H1 (cell line): ENCODE measurements around the gene GRIFIN. TPM values are rescaled to one million over a fixed set of nuclear protein-coding genes. Genes with fewer than 3 reads are reported as not detected.

ENCODE experiments used
- CTCF ChIA-PET: fragments of 300-600 bp; sonication (Branson Sonifier 250); formaldehyde crosslinking; loops from one replicate; lab custom pipeline; 2021; ENCODE audit not compliant: partially characterized antibody; lab: Charles Lee
- POLR2A ChIA-PET: fragments of 300-600 bp; sonication (Branson Sonifier 250); formaldehyde crosslinking; loops from one replicate; lab custom pipeline; 2021; ENCODE audit warnings: inconsistent platforms; ENCODE audit not compliant: partially characterized antibody; lab: Charles Lee
- DNase-seq, 2 experiments: peaks; one replicate each; pipeline versions ENCODE4 v3.0.0 to v3.0.0-alpha.2; 2010 to 2022; ENCODE audit warnings: low spot score in 2 of 2, low read depth in 1 of 2, mixed read lengths in 1 of 2
- FAIRE-seq: peaks from 2 replicates; lab custom pipeline; 2011; peaks lifted over from hg19 to GRCh38; lab: Jason Lieb, UNC
- H2AFZ ChIP-seq: 2 replicates; pipeline ENCODE4 v1.8.1; 2012; ENCODE audit warnings: low read length, inconsistent platforms
- H2AK5ac ChIP-seq: 2 replicates; pipeline ENCODE4 v1.6.1; 2013; ENCODE audit warnings: low read depth, low read length
- H2BK120ac ChIP-seq: replicated peaks from 2 replicates; pipeline ENCODE3; 2013; ENCODE audit warnings: low read depth, low read length, inconsistent platforms
- H2BK12ac ChIP-seq: 2 replicates; pipeline ENCODE4 v1.6.1; 2013; ENCODE audit warnings: low read depth, low read length
- H2BK15ac ChIP-seq: 2 replicates; pipeline ENCODE4 v1.6.1; 2013; ENCODE audit warnings: low read length
- H2BK20ac ChIP-seq: 2 replicates; pipeline ENCODE4 v1.6.1; 2013; ENCODE audit warnings: low read length
- H2BK5ac ChIP-seq: 2 replicates; pipeline ENCODE4 v1.6.1; 2013; ENCODE audit warnings: low read depth, low read length
- H3K14ac ChIP-seq: 2 replicates; pipeline ENCODE4 v1.6.1; 2013; ENCODE audit warnings: inconsistent platforms; ENCODE audit not compliant: insufficient read length
- H3K18ac ChIP-seq: 2 replicates; pipeline ENCODE4 v1.6.1; 2013; ENCODE audit warnings: low read length; ENCODE audit errors: extremely low read depth
- H3K23ac ChIP-seq: 2 replicates; pipeline ENCODE4 v1.6.1; 2013; ENCODE audit warnings: inconsistent platforms; ENCODE audit not compliant: insufficient read length
- H3K23me2 ChIP-seq: 2 replicates; pipeline ENCODE4 v1.6.1; 2013; ENCODE audit warnings: low read depth, low read length
- H3K27ac ChIP-seq: 2 replicates; pipeline ENCODE4 v1.6.1; 2011; ENCODE audit warnings: low read depth, low read length, inconsistent platforms
- H3K27me3 ChIP-seq, 4 experiments: replicated peaks in 1 of 4; 1 replicate in 1 of 4; 2 replicates in 3 of 4; pipeline versions ENCODE4 v1.6.1 to v1.8.1; 2011 to 2013; ENCODE audit warnings: low read length in 3 of 4, mild to moderate bottlenecking in 3 of 4, inconsistent platforms in 2 of 4, mixed read lengths in 2 of 4, moderate library complexity in 1 of 4; ENCODE audit not compliant: control insufficient read depth in 3 of 4, insufficient read depth in 3 of 4; ENCODE audit errors: extremely low read depth in 1 of 4
- H3K36me3 ChIP-seq, 4 experiments: 2 replicates each; pipeline versions ENCODE4 v1.6.1 to v1.8.1; 2011 to 2013; ENCODE audit warnings: mild to moderate bottlenecking in 4 of 4, low read length in 3 of 4, moderate library complexity in 2 of 4, control low read depth in 1 of 4, inconsistent platforms in 1 of 4; ENCODE audit not compliant: insufficient read depth in 4 of 4, control insufficient read depth in 2 of 4
- H3K4ac ChIP-seq: replicated peaks from 2 replicates; pipeline ENCODE3; 2013; ENCODE audit warnings: low read length, low read depth, mixed read lengths, inconsistent platforms; ENCODE audit not compliant: insufficient read length
- H3K4me1 ChIP-seq, 4 experiments: replicated peaks in 1 of 4; 1 replicate in 1 of 4; 2 replicates in 3 of 4; pipeline versions ENCODE4 v1.6.1 to v1.8.1; 2011 to 2013; ENCODE audit warnings: low read length in 3 of 4, inconsistent platforms in 2 of 4, mixed read lengths in 1 of 4; ENCODE audit not compliant: insufficient read depth in 4 of 4, control insufficient read depth in 3 of 4
- H3K4me2 ChIP-seq, 2 experiments: 2 replicates each; pipeline versions ENCODE4 v1.6.1 to v1.8.1; 2011 to 2013; ENCODE audit warnings: low read depth in 2 of 2, low read length in 2 of 2, control low read depth in 1 of 2, inconsistent platforms in 1 of 2, mild to moderate bottlenecking in 1 of 2; ENCODE audit not compliant: insufficient read depth in 1 of 2
- H3K4me3 ChIP-seq, 4 experiments: fragments of 200-600, 300-600 bp in 1 of 4; sonication (generic), shearing (Covaris generic), sonication (Bioruptor Twin) in 1 of 4; 2 replicates each; pipeline versions ENCODE4 v1.5.1 to v1.8.1; 2011 to 2016; ENCODE audit warnings: low read length in 4 of 4, low read depth in 3 of 4, control low read depth in 2 of 4, inconsistent platforms in 2 of 4, mild to moderate bottlenecking in 2 of 4, mixed read lengths in 1 of 4, moderate library complexity in 1 of 4; ENCODE audit not compliant: insufficient read depth in 2 of 4; ENCODE audit errors: extremely low read depth in 1 of 4
- H3K56ac ChIP-seq: replicated peaks from 2 replicates; pipeline ENCODE3; 2013; ENCODE audit warnings: low read depth, mild to moderate bottlenecking, mixed read lengths, low read length, inconsistent platforms; ENCODE audit not compliant: insufficient read length
- H3K79me1 ChIP-seq: 2 replicates; pipeline ENCODE4 v1.6.1; 2013; ENCODE audit warnings: low read depth, low read length, control low read depth
- H3K79me2 ChIP-seq, 2 experiments: 2 replicates each; pipeline versions ENCODE4 v1.6.1 to v1.8.1; 2012 to 2013; ENCODE audit warnings: low read length in 2 of 2, mild to moderate bottlenecking in 2 of 2, inconsistent platforms in 1 of 2; ENCODE audit not compliant: insufficient read depth in 2 of 2, control insufficient read depth in 1 of 2
- H3K9ac ChIP-seq, 4 experiments: replicated peaks in 1 of 4; 1 replicate in 1 of 4; 2 replicates in 3 of 4; pipeline versions ENCODE4 v1.6.1 to v1.8.1; 2011 to 2013; ENCODE audit warnings: low read depth in 3 of 4, low read length in 3 of 4, control low read depth in 2 of 4, mild to moderate bottlenecking in 2 of 4, moderate library complexity in 2 of 4, inconsistent platforms in 1 of 4; ENCODE audit errors: extremely low read depth in 1 of 4
- H3K9me3 ChIP-seq, 2 experiments: 2 replicates each; pipeline versions ENCODE4 v1.6.1 to v1.8.1; 2012 to 2013; ENCODE audit warnings: mild to moderate bottlenecking in 2 of 2, moderate library complexity in 2 of 2, control low read depth in 1 of 2, inconsistent platforms in 1 of 2, low read depth in 1 of 2, low read length in 1 of 2, mixed read lengths in 1 of 2; ENCODE audit not compliant: insufficient read depth in 2 of 2
- H4K20me1 ChIP-seq, 2 experiments: replicated peaks in 1 of 2; 2 replicates each; pipeline versions ENCODE3 to v1.8.1; 2011 to 2013; ENCODE audit warnings: inconsistent platforms in 2 of 2, low read length in 2 of 2, mild to moderate bottlenecking in 1 of 2; ENCODE audit not compliant: insufficient read depth in 2 of 2, control insufficient read depth in 1 of 2
- H4K5ac ChIP-seq: 2 replicates; pipeline ENCODE4 v1.6.1; 2013; ENCODE audit warnings: low read length, low read depth, mixed read lengths, inconsistent platforms; ENCODE audit not compliant: insufficient read length
- H4K8ac ChIP-seq: 2 replicates; pipeline ENCODE4 v1.8.0; 2013; ENCODE audit warnings: mild to moderate bottlenecking, moderate library complexity, low read length, inconsistent platforms; ENCODE audit not compliant: insufficient read depth; ENCODE audit errors: extremely low read depth
- H4K91ac ChIP-seq: replicated peaks from 2 replicates; pipeline ENCODE3; 2013; ENCODE audit warnings: low read length, mixed read lengths, inconsistent platforms; ENCODE audit not compliant: insufficient read length
- E2F6 ChIP-seq: IDR thresholded peaks from 2 replicates; pipeline ENCODE4 v1.6.1; 2012; ENCODE audit warnings: inconsistent platforms
- KDM4A ChIP-seq: IDR thresholded peaks from one replicate; pipeline ENCODE4 v1.7.1; 2012; ENCODE audit warnings: low read depth, mild to moderate bottlenecking, moderate library complexity, low read length, inconsistent platforms; ENCODE audit not compliant: severe bottlenecking
- RBBP5 ChIP-seq: IDR thresholded peaks from 2 replicates; pipeline ENCODE4 v1.7.1; 2012; ENCODE audit warnings: low read depth, mild to moderate bottlenecking, inconsistent platforms, low read length, moderate library complexity, borderline replicate concordance
- SAP30 ChIP-seq: fragments of 300-600 bp; sonication (generic); IDR thresholded peaks from 2 replicates; pipeline ENCODE4 v1.7.1; 2012; ENCODE audit warnings: low read length, moderate library complexity, mild to moderate bottlenecking, inconsistent platforms; ENCODE audit not compliant: insufficient read depth, insufficient replicate concordance
- SIN3A ChIP-seq, 2 experiments: IDR thresholded peaks in 1 of 2; conservative IDR thresholded peaks in 1 of 2; 2 replicates each; pipeline ENCODE4 v1.6.1; 2011 to 2012; ENCODE audit warnings: low read length in 2 of 2, improper control_type of control experiment in 1 of 2, low read depth in 1 of 2, mild to moderate bottlenecking in 1 of 2
- USF2 ChIP-seq: IDR thresholded peaks from 2 replicates; pipeline ENCODE4 v1.6.1; 2011; ENCODE audit warnings: low read length, improper control_type of control experiment
- WGBS, 2 experiments: shearing (Covaris generic) in 1 of 2; methylation state at CpG; one replicate each; pipeline versions ENCODE4 v1.1.6 to v1.1.7; 2013 to 2015; ENCODE audit warnings: low lambda C conversion rate in 2 of 2, mixed read lengths in 2 of 2, inconsistent platforms in 1 of 2, low coverage in 1 of 2, missing lambda C conversion rate in 1 of 2; ENCODE audit not compliant: insufficient replicate concordance in 2 of 2, insufficient coverage in 1 of 2, insufficient read length in 1 of 2; ENCODE audit errors: extremely low coverage in 1 of 2, missing lambda C conversion rate in 1 of 2; 5-methylcytosine and 5-hydroxymethylcytosine counted together
- polyA plus RNA-seq, 7 experiments: library from polyadenylated mRNA; depleted of rRNA in 3 of 7; stranded (reverse) in 5 of 7; unstranded in 2 of 7; fragments of >200 nt in 5 of 7; fragments of 200-250 nt in 2 of 7; gene quantifications; 1 replicate in 5 of 7; 2 replicates in 1 of 7; 4 replicates in 1 of 7; pipeline versions ENCODE4 v1.2.1 to v1.2.3, GENCODE V29; 2011 to 2013; ENCODE audit warnings: missing spikeins in 2 of 7, mixed read lengths in 2 of 7
- total RNA-seq: library from RNA; stranded (reverse); fragmentation: NEBNext Ultra II Directional; extraction: Animal tissue kit (Norgen Biotek cat#: 25700); gene quantifications from 2 replicates; pipeline ENCODE4 v1.2.1, GENCODE V29; 2021

The GRIFIN gene
- total and polyA plus RNA-seq, 2 of the 8 experiments (the other 6 are each of a cell fraction or from before 2014, with no cell fraction given): not detected

GRCh38 chr7:2460188-2460587 lies 16.0 kb downstream of the GRIFIN start:
- DNase-seq: no peak
- no peaks in the 10 kb centered on the region for H3K23me2 ChIP-seq
- no peak overlapping the region for H2BK15ac ChIP-seq
- no peak overlapping the region for H2AK5ac ChIP-seq
- H2BK5ac ChIP-seq: no peak overlapping the region
- H3K4me3 ChIP-seq: no peak overlapping the region
- no peak overlapping the region for H3K9ac ChIP-seq
- TF ChIP-seq SIN3A (conservative IDR thresholded peaks at IDR 0.05 in 1 of 2, IDR thresholded peaks at IDR 0.05 in 1 of 2; ENCODE audit: low read depth in 1 of 2, low read length in 2 of 2): no peak
- TF ChIP-seq RBBP5: no peak
- TF ChIP-seq USF2: no peak
- no peak for TF ChIP-seq SAP30
- TF ChIP-seq E2F6: no peak
- TF ChIP-seq KDM4A: no peak
- H3K27ac ChIP-seq: no peak overlapping the region
- H3K79me1 ChIP-seq: no peaks in the 10 kb centered on the region
- H3K4ac ChIP-seq: no peak overlapping the region
- H3K4me1 ChIP-seq: no peaks in the 10 kb centered on the region
- H2BK120ac ChIP-seq: no peak overlapping the region
- no peak overlapping the region for H2BK20ac ChIP-seq
- no peak overlapping the region for H3K56ac ChIP-seq
- no peak overlapping the region for H3K14ac ChIP-seq
- no peaks in the 10 kb centered on the region for H3K79me2 ChIP-seq
- no peaks in the 10 kb centered on the region for H3K27me3 ChIP-seq
- no peak overlapping the region for H3K23ac ChIP-seq
- CTCF ChIA-PET: interaction anchor here (0.7 to 15.9 kb wide), 7 partner anchors 9 to 131 kb away, joined by 3 to 266 read pairs (median 3); partner anchors contain the start of gene GRIFIN
- no peak overlapping the region for H3K4me2 ChIP-seq
- H4K8ac ChIP-seq: 0 out of 2 replicates have a peak overlapping the region, but pooled peaks have one; percentile 43
- WGBS, 2 experiments: 91% methylated on average over 18 of the region's 23 CpGs; no CpG with 5 or more reads in 1 of the 2 experiments
- no peak overlapping the region for H4K5ac ChIP-seq
- no peaks in the 10 kb centered on the region for H3K36me3 ChIP-seq
- 0 out of 4 replicates have a peak, but pooled peaks cover 0 to 3% of the 10 kb centered on the region in 2 experiments for H3K9me3 ChIP-seq
- H4K91ac ChIP-seq: no peak overlapping the region
- no peaks in the 10 kb centered on the region for H4K20me1 ChIP-seq
- POLR2A ChIA-PET: interaction anchor here (1.8 kb wide), 1 partner anchor 10 kb away, joined by 7 read pairs; no protein-coding TSS in a partner anchor
- H3K18ac ChIP-seq: no peak overlapping the region
- no peak for FAIRE-seq
- H2AFZ ChIP-seq: no peak overlapping the region
- H2BK12ac ChIP-seq: no peak overlapping the region
